GM12865 (cell line): ENCODE data around the gene GBX1.

Source experiments
- DNase-seq: peaks from one replicate; pipeline ENCODE4 v3.0.0; 2010; ENCODE audit warnings: low read depth
- H3K4me3 ChIP-seq: 2 replicates; pipeline ENCODE4 v1.5.1; 2011; ENCODE audit warnings: mild to moderate bottlenecking, low read depth, low read length, control low read depth
- TF ChIP-seq, protein P1 (sequence below): IDR thresholded peaks from 2 replicates; pipeline ENCODE4 v1.5.1; 2011; ENCODE audit warnings: low read length, control low read depth, low read depth, inconsistent platforms; ENCODE audit not compliant: insufficient read depth; ENCODE audit errors: missing control alignments

GBX1 gene

DNA sequence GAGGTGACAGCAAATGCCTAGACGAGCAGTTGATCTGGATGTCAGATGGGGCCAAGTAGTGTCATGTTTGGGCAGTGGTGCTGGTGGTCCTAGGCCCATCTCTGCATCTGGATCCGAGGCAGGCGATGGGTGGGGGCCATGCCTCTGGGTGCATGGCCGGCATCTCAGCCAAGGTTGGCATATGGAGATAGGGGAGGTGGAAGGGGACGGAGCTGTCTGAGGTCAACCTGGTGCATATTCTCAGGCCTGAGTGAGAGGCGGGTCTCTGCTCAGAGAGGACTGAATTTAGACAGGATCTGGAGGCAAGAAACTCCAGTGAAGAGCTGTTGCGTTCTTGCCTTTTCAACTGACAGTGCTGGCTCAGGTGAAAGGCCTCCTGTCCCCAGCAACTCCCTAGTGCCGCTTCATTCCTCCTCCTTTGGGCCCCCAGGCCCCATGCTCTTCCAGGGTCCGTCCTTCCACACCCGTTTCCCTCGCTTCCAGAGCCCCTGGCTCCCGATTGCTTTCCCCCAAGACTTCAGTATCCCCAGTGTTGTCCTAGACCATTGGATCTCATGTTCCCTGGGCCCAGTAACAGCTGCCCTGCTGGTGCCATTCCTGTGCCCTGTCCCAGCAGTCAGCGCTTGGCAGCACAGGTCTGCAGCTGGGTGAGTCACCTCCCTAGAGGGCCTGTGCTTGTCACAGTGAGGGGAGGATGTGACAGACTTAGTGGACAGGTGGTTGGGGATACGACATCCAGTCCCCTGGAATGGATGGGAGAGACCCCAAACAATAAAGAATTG is 32.6 kb downstream of the GBX1 start:
- no peak overlapping the region for H3K4me3 ChIP-seq
- TF ChIP-seq, protein P1, sequence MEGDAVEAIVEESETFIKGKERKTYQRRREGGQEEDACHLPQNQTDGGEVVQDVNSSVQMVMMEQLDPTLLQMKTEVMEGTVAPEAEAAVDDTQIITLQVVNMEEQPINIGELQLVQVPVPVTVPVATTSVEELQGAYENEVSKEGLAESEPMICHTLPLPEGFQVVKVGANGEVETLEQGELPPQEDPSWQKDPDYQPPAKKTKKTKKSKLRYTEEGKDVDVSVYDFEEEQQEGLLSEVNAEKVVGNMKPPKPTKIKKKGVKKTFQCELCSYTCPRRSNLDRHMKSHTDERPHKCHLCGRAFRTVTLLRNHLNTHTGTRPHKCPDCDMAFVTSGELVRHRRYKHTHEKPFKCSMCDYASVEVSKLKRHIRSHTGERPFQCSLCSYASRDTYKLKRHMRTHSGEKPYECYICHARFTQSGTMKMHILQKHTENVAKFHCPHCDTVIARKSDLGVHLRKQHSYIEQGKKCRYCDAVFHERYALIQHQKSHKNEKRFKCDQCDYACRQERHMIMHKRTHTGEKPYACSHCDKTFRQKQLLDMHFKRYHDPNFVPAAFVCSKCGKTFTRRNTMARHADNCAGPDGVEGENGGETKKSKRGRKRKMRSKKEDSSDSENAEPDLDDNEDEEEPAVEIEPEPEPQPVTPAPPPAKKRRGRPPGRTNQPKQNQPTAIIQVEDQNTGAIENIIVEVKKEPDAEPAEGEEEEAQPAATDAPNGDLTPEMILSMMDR = no peak
- no peak for DNase-seq

- TF ChIP-seq, protein P1 = no peak
- DNase-seq = no peak
- H3K4me3 ChIP-seq = no peak overlapping the region
Observed at GRCh38 chr7:151133986-151134742, 33.3 kb downstream of the GBX1 start.

DNA sequence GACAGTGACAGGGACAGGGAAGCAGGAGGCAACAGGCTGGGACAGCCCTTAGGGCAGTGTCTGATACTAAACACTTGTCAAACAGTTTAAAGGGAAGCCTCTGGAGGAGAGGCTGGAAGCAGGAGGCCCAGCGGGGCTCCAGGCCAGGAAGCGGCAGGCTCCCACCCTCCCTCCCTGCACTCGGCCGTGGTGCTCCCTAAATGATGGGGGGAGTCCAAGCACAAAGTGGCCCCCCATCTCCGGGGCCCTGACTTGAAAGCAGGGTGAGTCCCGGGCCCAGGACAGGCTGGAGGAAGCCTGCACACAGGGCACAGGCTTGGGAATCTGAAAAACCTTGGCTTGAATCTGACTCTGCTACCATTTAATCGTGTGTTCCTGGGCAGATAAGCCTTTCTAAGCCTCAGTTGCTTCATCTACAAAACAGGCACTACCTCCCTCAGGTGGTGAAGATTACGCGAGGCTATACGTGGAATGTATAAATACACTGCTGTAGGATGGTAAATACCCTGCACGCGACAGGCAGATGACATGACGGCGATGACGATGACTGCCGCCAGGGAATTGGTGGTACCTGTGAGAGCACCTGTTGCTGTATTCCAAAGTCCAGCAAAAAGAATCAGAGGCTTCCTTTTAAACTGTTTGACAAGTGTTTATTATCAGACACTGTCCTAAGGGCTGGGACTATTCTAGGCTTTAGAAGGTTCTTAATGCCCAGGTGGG is 34.1 kb downstream of the GBX1 start:
- DNase-seq = no peak
- TF ChIP-seq, protein P1 = no peak
- H3K4me3 ChIP-seq = no peak overlapping the region

- TF ChIP-seq, protein P1 = no peak
- H3K4me3 ChIP-seq = no peak overlapping the region
- DNase-seq = no peak
Observed at GRCh38 chr7:151132461-151133205, 34.9 kb downstream of the GBX1 start.

DNA sequence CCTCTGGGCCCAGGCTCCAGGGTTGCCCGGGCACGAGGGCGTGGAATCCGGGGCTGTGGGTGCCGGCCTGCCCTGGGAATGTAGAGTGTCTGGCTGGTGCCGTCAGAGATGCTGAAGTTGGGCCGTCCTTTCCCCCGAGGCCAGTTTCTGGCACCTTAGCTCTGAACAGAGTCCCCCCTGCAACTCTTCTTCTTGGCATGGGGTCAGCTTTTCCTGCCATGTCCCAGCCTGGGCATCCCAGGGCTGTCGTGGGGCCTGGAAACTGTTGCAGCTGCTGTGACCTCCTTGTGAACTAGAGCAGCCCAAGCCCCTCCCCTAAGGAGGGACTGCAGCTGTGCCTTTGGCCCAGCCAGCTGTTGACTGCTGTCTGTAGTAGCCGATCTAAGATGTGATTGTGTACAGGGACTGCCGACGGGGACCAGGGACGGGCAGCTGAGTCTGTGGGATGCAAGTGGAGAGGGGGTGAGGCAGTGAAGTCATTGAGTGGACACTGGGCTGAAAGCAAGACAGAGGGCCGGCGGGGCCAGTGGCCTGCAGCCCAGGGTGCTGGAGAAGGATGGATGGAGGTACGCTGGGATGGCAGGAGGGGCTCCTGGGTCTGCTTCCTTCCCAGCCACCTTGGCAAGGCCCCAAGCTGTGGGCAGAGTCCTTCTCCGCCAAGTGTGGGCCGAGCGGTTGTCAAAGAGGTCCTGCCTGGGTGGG is 35.8 kb downstream of the GBX1 start:
- TF ChIP-seq, protein P1 = no peak
- no peak overlapping the region for H3K4me3 ChIP-seq
- DNase-seq = no peak

GRCh38 chr7:151131224-151131591 is 36.3 kb downstream of the GBX1 start:
- no peak for DNase-seq
- TF ChIP-seq, protein P1 = no peak
- H3K4me3 ChIP-seq = no peak overlapping the region
